AG04450 (cell line): ENCODE results near the gene CEP250. TPM values are rescaled to one million over a fixed set of nuclear protein-coding genes. Genes with fewer than 3 reads are reported as not detected.
"Not testable (repeated sequence)": the region's sequence is repeated elsewhere in the genome, so short reads cannot be mapped to it uniquely, and the experiment has no call there.

Experiments used
- CTCF ChIA-PET: fragments of 300-600, 350-600 bp; formaldehyde crosslinking; extraction: SDS; loops from one replicate; lab custom pipeline; 2022; ENCODE audit warnings: antibody characterized with exemption, inconsistent platforms; lab: Charles Lee
- POLR2A ChIA-PET: fragments of 350-600 bp; formaldehyde crosslinking; extraction: SDS; loops from one replicate; lab custom pipeline; 2021; ENCODE audit warnings: antibody characterized with exemption, inconsistent platforms; lab: Yijun Ruan, JAX
- DNase-seq: peaks from one replicate; pipeline ENCODE4 v3.0.0-alpha.2; 2011; ENCODE audit warnings: low read depth, low spot score
- H3K27ac ChIP-seq: one replicate; pipeline ENCODE4 v1.5.1; 2012; ENCODE audit warnings: low read depth, low read length, control low read depth
- H3K27me3 ChIP-seq: one replicate; pipeline ENCODE4 v1.6.0; 2012; ENCODE audit warnings: low read length; ENCODE audit not compliant: control insufficient read depth, insufficient read depth
- H3K4me3 ChIP-seq: 2 replicates; pipeline ENCODE4 v1.5.1; 2011; ENCODE audit warnings: mild to moderate bottlenecking, low read depth, low read length, control low read depth
- H3K9me3 ChIP-seq: 2 replicates; pipeline ENCODE4 v1.5.1; 2012; ENCODE audit warnings: low read length; ENCODE audit not compliant: control insufficient read depth, insufficient read depth
- polyA plus RNA-seq: library from polyadenylated mRNA; depleted of rRNA; stranded (reverse); fragments of >200 nt; gene quantifications from 2 replicates; pipeline ENCODE4 v1.2.3, GENCODE V29; 2011
- TF ChIP-seq, protein P1 (sequence below): IDR thresholded peaks from 2 replicates; pipeline ENCODE4 v1.5.1; 2011; ENCODE audit warnings: low read depth, low read length, control low read depth, inconsistent platforms

CEP250 gene
- polyA plus RNA-seq, 1 experiment, result 16.8 TPM

DNA sequence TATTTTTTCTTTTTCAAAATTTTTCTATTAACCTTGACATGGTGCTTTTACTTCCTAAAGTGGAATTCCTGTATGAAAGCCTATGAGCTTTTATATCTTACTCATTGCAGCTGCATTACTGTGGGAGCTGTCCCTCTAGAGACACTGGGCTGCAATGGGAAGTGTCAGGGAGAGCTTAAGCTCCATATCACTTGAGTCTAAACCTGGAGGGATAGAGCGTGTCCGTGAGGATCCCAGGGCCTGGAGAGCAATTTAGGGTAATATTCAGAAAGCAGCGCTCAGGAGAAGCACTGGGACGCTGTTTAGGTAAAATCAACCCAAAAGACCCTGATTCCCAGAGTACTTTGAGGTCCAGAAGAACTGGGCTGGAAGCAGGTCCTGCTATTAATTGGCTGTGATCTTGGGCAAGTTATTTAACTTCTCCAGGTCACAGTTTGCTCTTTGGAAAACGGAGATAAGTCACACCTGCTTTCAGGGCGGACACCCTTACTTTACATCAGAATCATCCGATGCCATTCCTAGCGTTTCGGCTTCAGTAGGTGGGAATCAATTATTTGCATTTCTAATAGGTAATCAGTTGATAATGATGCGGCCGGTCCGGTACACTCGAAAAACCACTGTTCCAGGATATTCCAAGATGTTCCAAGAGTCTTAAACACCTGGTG is 85.9 kb downstream of the CEP250 start:
- CTCF ChIA-PET, result interaction anchor here (0.5 kb wide), 1 partner anchor 82 kb away, joined by 4 read pairs; no protein-coding TSS in a partner anchor
- POLR2A ChIA-PET, result interaction anchor here (0.6 to 2.2 kb wide), 6 partner anchors 22 to 85 kb away, joined by 3 to 5 read pairs (median 3); partner anchors contain the start of gene SPAG4

DNA sequence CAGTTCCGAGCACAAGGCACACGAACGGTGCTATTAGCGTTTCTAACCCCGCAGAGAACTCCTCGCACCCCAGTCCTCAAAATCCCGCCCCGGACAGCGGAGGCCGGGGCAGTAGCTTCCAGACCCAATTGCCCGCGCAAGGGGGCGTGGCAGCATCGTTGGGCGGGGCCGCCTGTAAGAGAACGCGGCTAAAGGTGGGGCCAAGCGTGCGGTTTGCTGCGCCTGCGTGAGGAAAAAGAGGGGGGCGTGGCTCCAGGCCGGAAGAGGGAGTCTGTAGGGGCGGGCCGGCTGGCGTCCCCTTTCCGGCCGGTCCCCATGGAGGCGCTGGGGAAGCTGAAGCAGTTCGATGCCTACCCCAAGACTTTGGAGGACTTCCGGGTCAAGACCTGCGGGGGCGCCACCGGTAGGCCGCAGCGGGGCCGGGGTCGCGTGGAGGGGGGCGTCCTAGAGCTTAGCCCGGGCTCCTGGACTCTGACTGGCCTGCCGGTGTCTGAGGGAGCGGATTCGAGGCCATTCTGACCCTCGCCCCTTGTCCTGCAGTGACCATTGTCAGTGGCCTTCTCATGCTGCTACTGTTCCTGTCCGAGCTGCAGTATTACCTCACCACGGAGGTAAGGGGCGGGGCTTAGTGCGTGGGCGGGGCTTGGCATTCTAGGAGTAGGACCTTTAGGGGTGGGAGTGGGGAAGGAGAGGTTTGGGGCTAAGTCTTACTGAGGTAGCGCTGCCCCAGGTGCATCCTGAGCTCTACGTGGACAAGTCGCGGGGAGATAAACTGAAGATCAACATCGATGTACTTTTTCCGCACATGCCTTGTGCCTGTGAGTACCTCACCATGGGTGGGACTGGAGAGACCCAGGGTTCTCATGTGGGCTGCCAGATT is 86.6 kb downstream of the CEP250 start, which contains the start of gene ERGIC3:
Gene ERGIC3, plus strand, starts transcription at position 296 of the 880 bp plus-strand sequence. Its CDS starts 20 bp downstream, at position 316.
- DNase-seq, result peak; percentile 85
- Histone ChIP-seq H3K27me3 (no peaks in the 10 kb centered on the region), H3K27ac (peak within 1 kb of the TSS; percentile 47), H3K4me3 (peak within 1 kb of the TSS; percentile 96), H3K9me3 (no peaks in the 10 kb centered on the region; the same call in 1 of the 2 replicates)
- TF ChIP-seq, protein P1, sequence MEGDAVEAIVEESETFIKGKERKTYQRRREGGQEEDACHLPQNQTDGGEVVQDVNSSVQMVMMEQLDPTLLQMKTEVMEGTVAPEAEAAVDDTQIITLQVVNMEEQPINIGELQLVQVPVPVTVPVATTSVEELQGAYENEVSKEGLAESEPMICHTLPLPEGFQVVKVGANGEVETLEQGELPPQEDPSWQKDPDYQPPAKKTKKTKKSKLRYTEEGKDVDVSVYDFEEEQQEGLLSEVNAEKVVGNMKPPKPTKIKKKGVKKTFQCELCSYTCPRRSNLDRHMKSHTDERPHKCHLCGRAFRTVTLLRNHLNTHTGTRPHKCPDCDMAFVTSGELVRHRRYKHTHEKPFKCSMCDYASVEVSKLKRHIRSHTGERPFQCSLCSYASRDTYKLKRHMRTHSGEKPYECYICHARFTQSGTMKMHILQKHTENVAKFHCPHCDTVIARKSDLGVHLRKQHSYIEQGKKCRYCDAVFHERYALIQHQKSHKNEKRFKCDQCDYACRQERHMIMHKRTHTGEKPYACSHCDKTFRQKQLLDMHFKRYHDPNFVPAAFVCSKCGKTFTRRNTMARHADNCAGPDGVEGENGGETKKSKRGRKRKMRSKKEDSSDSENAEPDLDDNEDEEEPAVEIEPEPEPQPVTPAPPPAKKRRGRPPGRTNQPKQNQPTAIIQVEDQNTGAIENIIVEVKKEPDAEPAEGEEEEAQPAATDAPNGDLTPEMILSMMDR, result no peak
- ChIA-PET CTCF (no interaction called here), POLR2A (interaction anchor here (0.6 to 2.2 kb wide), 7 partner anchors 11 to 85 kb away, joined by 3 to 5 read pairs (median 3); partner anchors contain the start of gene SPAG4)

More for the DNA sequence above, 85.9 kb downstream of the CEP250 start:
- H3K4me3 ChIP-seq, result peak overlapping the region; percentile 96
- TF ChIP-seq, protein P1, result no peak
- no peaks in the 10 kb centered on the region; the same call in 1 of the 2 replicates for H3K9me3 ChIP-seq
- H3K27ac ChIP-seq, result no peak overlapping the region
- H3K27me3 ChIP-seq, result no peaks in the 10 kb centered on the region
- no peak for DNase-seq

DNA sequence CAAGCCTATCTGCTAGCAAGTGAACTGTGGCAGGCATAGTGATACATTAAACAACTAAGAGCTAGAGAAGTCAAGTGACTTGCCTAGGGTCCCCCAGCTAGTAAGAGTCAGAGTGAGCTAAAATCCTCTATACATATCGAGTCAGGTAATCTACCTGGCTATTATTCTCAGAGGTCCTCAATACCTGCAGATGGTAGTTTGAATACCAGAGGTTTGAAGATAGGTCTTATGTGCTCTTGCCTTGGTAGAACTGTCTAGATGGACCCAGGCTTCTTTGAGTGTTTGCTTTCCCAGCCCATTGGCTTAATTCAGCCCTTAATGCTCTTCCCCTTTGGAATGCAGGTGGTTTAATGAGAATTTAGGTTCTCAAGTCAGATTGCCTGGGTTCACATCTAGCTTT is 87.6 kb downstream of the CEP250 start:
- H3K27ac ChIP-seq, result no peak overlapping the region
- H3K4me3 ChIP-seq, result no peak overlapping the region; the same call in 1 of the 2 replicates
- CTCF ChIA-PET, result interaction anchor here (1.2 kb wide), 1 partner anchor 18 kb away, joined by 3 read pairs; no protein-coding TSS in a partner anchor
- POLR2A ChIA-PET, result interaction anchor here (2.2 kb wide), 1 partner anchor 26 kb away, joined by 5 read pairs; no protein-coding TSS in a partner anchor
- no peaks in the 10 kb centered on the region; the same call in 1 of the 2 replicates for H3K9me3 ChIP-seq
- TF ChIP-seq, protein P1, result no peak
- no peak for DNase-seq
- H3K27me3 ChIP-seq, result no peaks in the 10 kb centered on the region

DNA sequence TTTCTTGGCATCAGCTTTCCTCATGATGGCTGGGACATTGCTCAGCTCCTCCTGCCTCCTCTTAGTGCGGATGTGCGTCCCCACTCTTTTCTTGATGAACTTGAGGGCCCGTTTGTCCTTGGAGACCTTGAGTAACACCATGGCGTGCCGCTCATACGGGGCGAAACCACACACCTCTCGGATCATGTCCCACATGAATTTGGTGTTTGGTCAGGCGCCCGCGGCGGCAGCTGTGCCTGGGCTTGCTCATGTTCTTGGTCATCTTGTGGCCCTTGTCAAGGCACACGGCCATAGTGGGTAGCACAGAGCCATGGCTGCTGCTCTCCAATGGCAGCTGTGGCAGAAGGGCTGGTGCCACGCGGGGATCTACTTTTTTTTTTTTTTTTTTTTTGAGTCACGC is 89.0 kb downstream of the CEP250 start:
- Histone ChIP-seq H3K27ac (no peak overlapping the region), H3K9me3 (no peaks in the 10 kb centered on the region; the same call in 1 of the 2 replicates), H3K27me3 (no peaks in the 10 kb centered on the region), H3K4me3 (no peak overlapping the region)
- ChIA-PET CTCF (interaction anchor here (1.2 kb wide), 1 partner anchor 17 kb away, joined by 3 read pairs; no protein-coding TSS in a partner anchor), POLR2A (no interaction called here)
- DNase-seq, result no peak
- TF ChIP-seq, protein P1, result no peak

DNA sequence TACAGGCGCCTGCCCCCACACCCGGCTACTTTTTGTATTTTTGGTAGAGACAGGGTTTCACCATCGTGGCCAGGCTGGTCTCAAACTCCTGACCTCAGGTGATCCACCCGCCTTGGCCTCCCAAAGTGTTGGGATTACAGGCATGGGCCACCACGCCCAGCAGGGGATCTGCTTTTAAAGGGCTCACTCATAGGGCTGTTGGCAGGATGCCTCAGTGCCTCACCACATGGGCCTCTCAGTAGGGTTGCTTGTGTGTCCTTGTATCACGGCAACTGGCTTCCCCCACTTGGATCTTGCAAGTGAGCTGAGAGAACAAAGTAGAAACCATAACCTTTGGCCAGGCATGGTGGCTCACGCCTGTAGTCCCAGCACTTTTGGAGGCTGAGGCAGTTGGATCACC is 89.5 kb downstream of the CEP250 start:
- H3K27me3 ChIP-seq, H3K9me3 ChIP-seq, DNase-seq, H3K27ac ChIP-seq, CTCF ChIA-PET, H3K4me3 ChIP-seq: not testable (repeated sequence)
- POLR2A ChIA-PET, result interaction anchor here (0.7 kb wide), 1 partner anchor 8 kb away, joined by 4 read pairs; no protein-coding TSS in a partner anchor
